Natural killer cell treated with Interleukin-12 subunit alpha and Interleukin-12 subunit beta and Interleukin-15 and Interleukin-18, amount 100 ng/mL, for 72 hours (primary cell): ENCODE results near the gene BIK. TPM values are rescaled to one million over a fixed set of nuclear protein-coding genes. Genes with fewer than 3 reads are reported as not detected.
"Not testable (repeated sequence)": the region's sequence is repeated elsewhere in the genome, so short reads cannot be mapped to it uniquely, and the experiment has no call there.

Experiments
- ATAC-seq, 2 donors: fragments of 150-1000 bp; cut with Tn5 transposase in 1 of 2; sonication (Bioruptor Pico), chemical (Tn5 transposase) in 1 of 2; 2 replicates each; pipeline ENCODE4 v1.10.0; 2021
- DNase-seq: peaks from one replicate; pipeline ENCODE4 v3.0.0; 2022; ENCODE audit warnings: low spot score
- H3K27ac Mint-ChIP-seq, 2 donors: 1 replicate in 1 of 2; 2 replicates in 1 of 2; pipeline ENCODE4 v1.8.0; 2022; ENCODE audit warnings: mixed read lengths in 2 of 2, mild to moderate bottlenecking in 1 of 2, moderate library complexity in 1 of 2
- H3K27me3 Mint-ChIP-seq, 2 donors: 1 replicate in 1 of 2; 2 replicates in 1 of 2; pipeline ENCODE4 v1.8.0; 2022; ENCODE audit warnings: mixed read lengths in 2 of 2
- H3K36me3 Mint-ChIP-seq: one replicate; pipeline ENCODE4 v1.8.0; 2022; ENCODE audit warnings: mixed read lengths
- H3K4me1 Mint-ChIP-seq, 2 donors: 1 replicate in 1 of 2; 2 replicates in 1 of 2; pipeline ENCODE4 v1.8.0; 2022; ENCODE audit warnings: low read depth in 2 of 2, mixed read lengths in 2 of 2, mild to moderate bottlenecking in 1 of 2
- H3K4me3 Mint-ChIP-seq: one replicate; pipeline ENCODE4 v1.8.0; 2022; ENCODE audit warnings: mixed read lengths
- H3K9me3 Mint-ChIP-seq: 2 replicates; pipeline ENCODE4 v1.8.0; 2022; ENCODE audit warnings: mixed read lengths
- total RNA-seq, 2 donors: library from RNA; stranded (reverse); gene quantifications; one replicate each; pipeline ENCODE4 v1.2.3, GENCODE V29; 2022

BIK gene
- total RNA-seq, 2 donors from 2014 or later: not detected

DNA sequence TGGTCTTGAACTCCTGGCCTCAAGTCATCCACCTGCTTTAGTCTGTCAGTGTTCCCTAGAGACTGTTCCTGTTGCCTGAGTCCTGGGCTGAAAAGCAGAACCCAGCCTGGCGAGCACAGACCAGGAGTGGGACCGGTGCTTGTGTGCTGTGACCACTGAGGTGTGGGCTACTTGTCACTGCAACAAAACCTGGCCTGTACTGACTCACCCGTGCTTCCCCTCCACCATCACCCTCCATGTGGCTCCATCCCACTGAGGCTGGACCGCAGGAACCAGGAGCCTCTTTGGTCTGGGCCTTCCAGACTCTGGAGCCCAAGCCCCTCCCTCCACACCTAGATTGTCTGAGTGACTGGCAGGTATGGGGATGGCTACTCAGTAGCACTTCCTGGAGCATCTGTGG, 24.0 kb downstream of the BIK start:
- no peak for DNase-seq
- ATAC-seq: no peak
- Mint-ChIP-seq H3K27me3 (no peaks in the 10 kb centered on the region), H3K36me3 (peaks cover 5% of the 10 kb centered on the region), H3K9me3 (no peaks in the 10 kb centered on the region), H3K4me3 (no peak overlapping the region), H3K4me1 (peaks cover 0 to 2% of the 10 kb centered on the region in 2 donors), H3K27ac (no peak overlapping the region)

DNA sequence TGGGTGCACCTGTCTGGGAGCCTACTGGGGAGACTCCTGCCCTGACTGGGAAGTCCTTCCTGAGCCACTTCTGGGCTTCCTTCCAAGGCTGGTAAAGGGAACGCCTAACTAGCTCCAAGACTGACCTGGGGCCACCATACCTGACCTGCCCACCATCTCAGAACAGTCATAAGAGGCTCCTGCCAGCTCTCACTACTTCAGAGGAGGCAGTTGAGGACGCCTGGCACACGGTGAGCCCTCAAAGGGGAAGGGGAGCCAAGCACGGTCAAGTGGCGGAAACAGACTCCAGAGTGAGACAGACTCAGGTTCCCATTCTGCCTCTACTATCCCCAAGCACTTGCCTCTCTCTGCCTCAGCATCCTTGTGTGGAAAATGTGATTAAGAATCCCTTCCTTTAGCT, 25.0 kb downstream of the BIK start:
- DNase-seq: no peak
- Mint-ChIP-seq H3K4me3 (no peak overlapping the region), H3K9me3 (no peaks in the 10 kb centered on the region), H3K36me3 (peaks cover 5% of the 10 kb centered on the region), H3K27ac (no peak overlapping the region), H3K4me1 (peaks cover 2 to 5% of the 10 kb centered on the region in 2 donors), H3K27me3 (no peaks in the 10 kb centered on the region)
- ATAC-seq: no peak

DNA sequence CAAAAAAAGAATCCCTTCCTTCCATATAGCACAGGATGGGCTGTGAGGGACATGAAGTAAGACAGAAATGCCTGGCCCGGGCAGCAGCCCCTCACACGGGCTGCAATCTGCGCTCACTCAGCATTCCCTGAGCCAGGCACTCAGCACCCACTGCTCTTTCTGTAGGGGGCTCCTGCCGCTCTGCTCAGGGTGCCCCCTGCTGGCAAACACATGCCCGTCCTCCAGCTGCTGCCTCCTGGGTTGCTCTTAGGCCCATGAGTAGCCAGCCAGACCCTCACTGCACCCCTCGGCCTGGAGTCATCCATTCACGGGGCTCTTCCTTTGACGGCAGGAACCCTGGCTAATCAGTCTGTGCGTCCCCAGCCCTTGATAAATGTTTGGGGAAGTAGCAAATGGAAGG, 25.7 kb downstream of the BIK start:
- Mint-ChIP-seq H3K9me3 (no peaks in the 10 kb centered on the region), H3K4me3 (no peak overlapping the region), H3K27me3 (no peaks in the 10 kb centered on the region), H3K4me1 (peaks cover 2 to 5% of the 10 kb centered on the region in 2 donors), H3K27ac (no peak overlapping the region), H3K36me3 (peaks cover 5% of the 10 kb centered on the region)
- peak; percentile 67 for ATAC-seq
- DNase-seq: no peak

DNA sequence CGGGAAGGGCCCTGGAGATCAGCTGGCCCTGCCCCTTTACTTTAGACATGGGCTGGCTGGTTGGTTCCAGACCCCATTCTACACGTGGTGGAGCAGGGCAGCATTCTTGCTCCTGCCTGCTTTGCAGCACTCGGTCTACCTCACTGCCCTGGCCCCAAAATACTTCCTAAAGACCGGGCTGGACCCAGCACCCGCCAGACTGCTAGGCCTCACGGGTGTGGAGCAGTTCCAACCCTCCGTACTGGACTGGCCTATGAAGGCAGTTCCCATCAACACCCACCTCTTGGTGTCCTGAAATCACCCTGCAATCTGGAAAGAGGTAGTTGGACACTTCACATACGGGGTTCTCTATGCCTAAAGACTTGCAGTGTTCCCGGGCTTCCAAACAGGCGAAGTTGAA, 26.3 kb downstream of the BIK start:
- ATAC-seq (no peak), DNase-seq (no peak)
- Mint-ChIP-seq H3K27me3 (no peaks in the 10 kb centered on the region), H3K36me3 (peaks cover 5% of the 10 kb centered on the region), H3K27ac (no peak overlapping the region), H3K4me3 (no peak overlapping the region), H3K9me3 (no peaks in the 10 kb centered on the region), H3K4me1 (peaks cover 2 to 5% of the 10 kb centered on the region in 2 donors)

DNA sequence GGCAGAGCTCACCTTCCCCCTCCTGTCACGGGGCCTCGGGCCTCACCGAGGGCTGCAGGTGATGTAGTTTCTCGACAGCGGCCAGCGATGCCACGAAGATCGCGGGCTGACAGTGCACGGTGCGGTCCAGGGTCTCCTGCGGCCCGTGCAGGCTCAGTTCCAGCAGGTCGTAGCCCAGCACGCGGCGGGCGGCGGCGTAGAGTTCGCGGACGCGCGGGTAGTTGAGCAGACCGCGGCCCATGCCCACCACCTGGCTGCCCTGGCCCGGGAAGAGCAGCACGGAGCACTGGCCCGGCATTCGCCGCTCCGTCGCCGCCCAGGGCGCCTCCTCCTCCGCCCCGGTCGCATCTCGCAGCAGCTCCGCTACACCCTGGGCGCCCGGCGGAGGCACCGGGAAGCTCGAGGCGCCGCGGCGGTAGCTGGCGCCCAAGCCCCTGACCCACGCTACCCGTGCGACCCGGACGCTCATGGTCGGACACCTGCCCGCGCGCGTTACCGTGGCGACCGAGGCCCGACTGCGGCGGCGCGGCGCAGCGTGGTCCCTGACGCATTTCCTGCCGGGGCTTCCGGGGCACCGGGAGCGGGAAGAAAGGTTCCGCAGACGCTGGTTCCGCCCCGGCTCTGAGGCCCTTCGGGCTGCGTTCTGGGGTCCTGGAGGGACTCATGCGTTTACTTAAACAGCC, 32.5 kb downstream of the BIK start, which contains the start of gene MCAT:
Gene MCAT, minus strand, starts transcription at position 519 of the 683 bp plus-strand sequence. Its CDS starts 50 bp downstream, at position 469.
- DNase-seq (peak; percentile 86), ATAC-seq (peak; percentile 92 to 95)
- Mint-ChIP-seq H3K9me3 (no peaks in the 10 kb centered on the region), H3K4me1 (peaks cover 20 to 23% of the 10 kb centered on the region in 2 donors), H3K27me3 (no peaks in the 10 kb centered on the region), H3K27ac (peak within 1 kb of the TSS; percentile 87 to 93), H3K36me3 (peaks cover 5% of the 10 kb centered on the region), H3K4me3 (peak within 1 kb of the TSS; percentile 89)

DNA sequence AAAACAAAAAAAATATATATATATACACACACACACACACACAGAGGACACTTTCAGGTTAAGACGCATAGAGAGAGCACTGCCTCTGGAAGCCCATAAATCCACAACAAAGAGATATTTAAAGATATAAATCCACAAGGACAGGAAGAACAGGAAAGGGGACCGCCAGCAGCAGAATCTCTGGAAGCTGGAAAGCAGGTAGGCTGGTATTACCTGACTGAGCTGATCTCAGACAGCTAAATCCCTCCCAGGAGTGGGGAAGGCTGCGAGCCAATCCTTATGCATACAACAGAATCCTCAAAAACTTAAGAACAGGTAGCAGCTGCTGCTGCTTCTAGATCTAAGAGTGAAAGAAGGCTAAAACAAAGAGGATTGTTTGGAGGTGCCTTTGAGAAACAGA, 34.4 kb downstream of the BIK start:
- peak overlapping the region; percentile 63 for H3K4me3 Mint-ChIP-seq
- no peak for DNase-seq
- ATAC-seq: no peak
- no peaks in the 10 kb centered on the region for H3K27me3 Mint-ChIP-seq
- H3K36me3 Mint-ChIP-seq: no peaks in the 10 kb centered on the region
- H3K4me1 Mint-ChIP-seq: peaks cover 25 to 29% of the 10 kb centered on the region in 2 donors
- no peaks in the 10 kb centered on the region for H3K9me3 Mint-ChIP-seq
- peak overlapping the region in 1 of 2 donors; percentile 44 for H3K27ac Mint-ChIP-seq

DNA sequence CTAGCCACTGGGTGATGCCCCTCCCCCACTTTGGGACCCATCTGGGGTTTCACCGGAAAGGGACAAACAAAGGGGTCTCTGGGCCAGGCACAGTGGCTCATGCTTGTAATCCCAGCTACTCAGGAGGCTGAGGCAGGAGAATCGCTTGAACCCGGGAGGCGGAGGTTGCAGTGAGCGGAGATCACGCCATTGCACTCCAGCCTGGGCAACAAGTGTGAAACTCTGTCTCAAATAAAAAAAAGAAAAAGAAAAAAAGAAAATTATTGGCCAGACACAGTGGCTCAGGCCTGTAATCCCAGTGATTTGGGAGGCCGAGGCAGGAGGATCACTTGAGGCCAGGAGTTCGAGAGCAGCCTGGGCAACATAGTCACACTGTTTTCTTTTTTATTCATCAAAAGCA, 34.8 kb downstream of the BIK start:
- H3K27me3 Mint-ChIP-seq, H3K36me3 Mint-ChIP-seq, H3K4me3 Mint-ChIP-seq, ATAC-seq, H3K9me3 Mint-ChIP-seq, DNase-seq: not testable (repeated sequence)
- Mint-ChIP-seq H3K27ac (peak overlapping the region in 1 of 2 donors; percentile 44), H3K4me1 (peaks cover 25 to 27% of the 10 kb centered on the region in 2 donors)

DNA sequence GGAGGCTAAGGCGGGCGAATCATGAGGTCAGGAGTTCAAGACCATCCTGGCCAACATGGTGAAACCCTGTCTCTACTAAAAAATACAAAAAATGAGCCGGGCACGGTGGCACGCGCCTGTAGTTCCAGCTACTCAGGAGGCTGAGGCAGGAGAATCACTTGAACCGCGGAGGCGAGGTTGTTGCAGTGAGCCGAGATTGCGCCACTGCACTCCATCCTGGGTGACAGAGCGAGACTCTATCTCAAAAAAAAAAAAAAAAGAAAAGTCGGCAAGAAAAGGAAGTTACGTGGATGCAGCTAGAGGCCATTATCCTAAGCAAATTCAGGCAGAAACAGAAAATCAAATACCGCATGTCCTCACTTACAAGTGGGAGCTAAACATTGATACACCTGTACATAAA, 35.8 kb downstream of the BIK start:
- not testable (repeated sequence) for ATAC-seq, H3K4me3 Mint-ChIP-seq, DNase-seq, H3K27me3 Mint-ChIP-seq, H3K27ac Mint-ChIP-seq, H3K36me3 Mint-ChIP-seq, H3K9me3 Mint-ChIP-seq
- peaks cover 33 to 35% of the 10 kb centered on the region in 2 donors for H3K4me1 Mint-ChIP-seq

DNA sequence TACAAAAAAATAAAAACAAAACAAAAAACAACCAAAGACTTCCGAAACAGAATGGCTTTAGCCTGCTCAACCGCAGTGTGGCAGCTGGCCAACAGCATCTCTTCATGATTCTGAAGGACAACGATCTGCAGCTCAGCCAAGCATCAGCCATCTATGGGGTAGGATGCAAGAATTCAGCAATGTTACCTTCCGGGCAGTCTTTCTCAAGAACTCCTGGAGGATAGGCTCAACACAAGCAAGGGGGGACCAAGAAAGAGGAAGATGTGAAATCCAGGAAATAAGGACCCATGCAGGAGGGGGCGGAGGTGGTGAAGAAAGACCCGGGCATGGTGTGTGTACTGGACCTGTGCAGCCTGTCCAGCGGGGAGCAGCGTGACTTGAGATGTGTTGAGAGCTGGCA, 37.3 kb downstream of the BIK start:
- Mint-ChIP-seq H3K36me3 (no peaks in the 10 kb centered on the region), H3K9me3 (no peaks in the 10 kb centered on the region), H3K4me3 (peak overlapping the region; percentile 72), H3K27me3 (no peaks in the 10 kb centered on the region), H3K4me1 (peaks cover 37% of the 10 kb centered on the region in 2 donors), H3K27ac (peak overlapping the region; percentile 60 to 74)
- no peak for ATAC-seq
- DNase-seq: no peak

DNA sequence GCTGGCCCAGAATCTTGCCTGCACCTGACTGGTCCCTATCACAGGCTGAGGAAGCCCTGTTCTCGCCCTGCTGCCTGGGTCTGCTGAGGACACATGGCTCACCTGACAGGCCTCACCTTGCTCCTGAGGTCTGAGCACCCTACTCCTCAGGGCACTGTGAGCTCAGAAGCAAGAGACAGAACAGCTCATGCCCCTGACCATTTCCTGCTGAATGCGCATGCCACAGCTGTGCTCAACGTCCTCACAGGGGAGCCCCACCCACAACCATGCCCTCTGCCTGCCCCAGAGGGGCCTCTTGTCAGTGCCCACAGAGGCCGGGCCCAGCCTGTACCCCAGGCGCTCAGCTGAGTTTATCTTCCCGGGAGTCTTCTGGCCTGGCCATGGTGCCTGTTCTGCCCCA, 38.0 kb downstream of the BIK start:
- H3K9me3 Mint-ChIP-seq: no peaks in the 10 kb centered on the region
- ATAC-seq (peak in 1 of 2 donors; percentile 49), DNase-seq (no peak)
- H3K27ac Mint-ChIP-seq: peak overlapping the region; percentile 33 to 70
- H3K36me3 Mint-ChIP-seq: no peaks in the 10 kb centered on the region
- H3K27me3 Mint-ChIP-seq: no peaks in the 10 kb centered on the region
- H3K4me3 Mint-ChIP-seq: peak overlapping the region; percentile 31
- H3K4me1 Mint-ChIP-seq: peaks cover 37 to 38% of the 10 kb centered on the region in 2 donors

DNA sequence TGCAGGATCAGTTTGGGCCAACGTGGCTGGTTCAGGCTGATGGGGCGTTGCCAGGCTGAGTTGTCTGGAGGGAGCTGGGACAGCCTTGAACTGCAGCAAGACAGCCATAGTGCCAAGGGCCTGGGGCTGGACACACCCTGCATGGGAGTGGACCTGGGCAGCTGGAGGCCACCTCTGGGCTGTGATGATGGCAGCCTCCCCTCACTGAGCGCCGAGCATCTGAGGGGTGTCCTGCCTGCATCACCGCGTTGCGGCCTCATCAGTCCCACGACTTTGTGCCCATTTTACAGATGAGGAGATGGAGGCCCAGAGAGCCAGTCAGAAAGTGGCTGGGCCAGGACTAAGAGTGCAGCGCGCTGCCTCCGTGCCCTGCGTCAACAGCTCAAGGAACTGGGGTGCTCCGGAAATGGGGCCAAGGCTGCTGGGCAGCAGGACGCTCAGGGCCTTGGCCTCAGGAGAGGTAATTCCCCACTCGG, 40.2 kb downstream of the BIK start:
- peak overlapping the region; percentile 85 to 91 for H3K27ac Mint-ChIP-seq
- DNase-seq (no peak), ATAC-seq (peak in 1 of 2 donors; percentile 3)
- peaks cover 32 to 34% of the 10 kb centered on the region in 2 donors for H3K4me1 Mint-ChIP-seq
- H3K9me3 Mint-ChIP-seq: no peaks in the 10 kb centered on the region
- H3K27me3 Mint-ChIP-seq: no peaks in the 10 kb centered on the region
- H3K4me3 Mint-ChIP-seq: peak overlapping the region; percentile 96
- H3K36me3 Mint-ChIP-seq: no peaks in the 10 kb centered on the region

DNA sequence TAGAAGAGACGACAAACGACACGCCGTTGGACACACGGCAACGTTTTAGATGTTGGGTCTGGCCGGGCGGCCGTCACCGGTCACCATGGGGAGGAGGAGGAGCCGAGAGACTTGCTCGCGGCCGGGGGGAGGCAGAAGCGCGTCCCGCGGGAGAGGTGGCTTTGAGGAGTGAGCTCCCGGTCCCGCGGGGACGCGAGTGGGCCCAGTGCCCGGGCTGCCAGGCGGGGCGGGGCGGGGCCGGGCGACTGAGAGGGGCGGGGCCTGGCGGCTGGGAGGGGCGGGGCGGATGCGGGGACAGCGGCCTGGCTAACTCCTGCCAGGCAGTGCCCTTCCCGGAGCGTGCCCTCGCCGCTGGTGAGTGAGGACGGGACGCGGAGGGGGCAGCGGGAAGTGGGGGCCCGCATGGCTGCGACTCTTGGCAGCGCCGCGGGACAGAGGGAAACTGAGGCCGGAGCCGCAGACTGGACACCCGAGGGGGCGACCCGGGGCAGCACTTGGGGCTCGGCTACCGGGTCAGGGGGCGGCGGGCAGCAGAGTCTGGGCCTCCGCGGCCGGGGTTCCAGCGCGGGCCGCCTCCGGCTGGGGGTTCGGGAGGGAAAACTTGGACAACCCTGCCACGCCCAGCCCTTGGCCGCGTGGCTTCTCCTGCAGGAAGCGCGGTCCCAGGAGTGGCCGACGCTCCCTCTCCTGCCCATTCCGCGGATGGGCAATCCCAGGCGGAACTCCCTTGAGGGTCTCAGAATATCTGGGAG, 40.9 kb downstream of the BIK start, which contains the start of gene TSPO:
Gene TSPO, plus strand, starts transcription at position 309 of the 752 bp plus-strand sequence. CDS start 7,680 bp downstream, outside the sequence.
- Mint-ChIP-seq H3K27me3 (no peaks in the 10 kb centered on the region), H3K36me3 (no peaks in the 10 kb centered on the region), H3K4me1 (peaks cover 34 to 35% of the 10 kb centered on the region in 2 donors), H3K9me3 (no peaks in the 10 kb centered on the region), H3K4me3 (peak within 1 kb of the TSS; percentile 96), H3K27ac (peak within 1 kb of the TSS; percentile 85 to 91)
- DNase-seq: peak; percentile 71
- peak; percentile 83 to 92 for ATAC-seq

DNA sequence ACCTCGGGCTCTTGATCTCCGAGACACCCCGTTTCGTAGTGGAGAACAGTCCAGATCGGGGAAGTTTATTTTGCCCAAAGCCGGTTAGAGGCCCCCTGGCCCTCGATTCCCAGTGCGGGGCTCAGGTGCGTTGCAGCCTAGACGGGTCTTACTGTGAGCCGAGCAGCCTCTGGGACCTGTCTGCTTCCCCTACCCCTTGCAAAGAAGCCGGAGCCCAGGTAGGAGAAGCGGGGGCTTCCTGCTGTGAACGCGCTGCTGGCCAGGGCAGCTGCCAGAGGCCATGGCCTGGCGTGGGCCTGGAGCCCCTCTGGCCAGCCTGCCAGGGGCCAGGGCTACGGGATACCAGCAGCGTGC, 41.4 kb downstream of the BIK start:
- peak overlapping the region; percentile 65 to 66 for H3K27ac Mint-ChIP-seq
- no peaks in the 10 kb centered on the region for H3K36me3 Mint-ChIP-seq
- H3K27me3 Mint-ChIP-seq: no peaks in the 10 kb centered on the region
- DNase-seq: no peak
- peak overlapping the region; percentile 96 for H3K4me3 Mint-ChIP-seq
- no peaks in the 10 kb centered on the region for H3K9me3 Mint-ChIP-seq
- ATAC-seq: peak in 1 of 2 donors; percentile 11
- peaks cover 33 to 37% of the 10 kb centered on the region in 2 donors for H3K4me1 Mint-ChIP-seq
